NCI-H526 treated with DMSO at 0.1 percent for 48 hours (cell line): ENCODE data around the gene DNAJC30.

Source experiments
- DNase-seq: peaks from one replicate; lab custom pipeline; 2025; lab: John Stamatoyannopoulos, UW

DNAJC30 gene

GRCh38 chr7:73707045-73707631 is 23.9 kb upstream of the DNAJC30 start:
- DNase-seq, result no peak

GRCh38 chr7:73706126-73707044 is 23.1 kb upstream of the DNAJC30 start:
- DNase-seq, result no peak

- DNase-seq, result no peak
Observed at GRCh38 chr7:73705551-73705920, 22.3 kb upstream of the DNAJC30 start.

- DNase-seq, result no peak
Observed at GRCh38 chr7:73704640-73705550, 21.6 kb upstream of the DNAJC30 start.

GRCh38 chr7:73703757-73704639 is 20.7 kb upstream of the DNAJC30 start:
- peak; percentile 24 for DNase-seq

- DNase-seq, result no peak
Observed at GRCh38 chr7:73703225-73703624, 20.0 kb upstream of the DNAJC30 start.

GRCh38 chr7:73702665-73703064 is 19.4 kb upstream of the DNAJC30 start:
- DNase-seq, result no peak

- no peak for DNase-seq
Observed at GRCh38 chr7:73702226-73702625, 19.0 kb upstream of the DNAJC30 start.

- DNase-seq, result no peak
Observed at GRCh38 chr7:73701357-73701995, 18.2 kb upstream of the DNAJC30 start.

GRCh38 chr7:73700581-73701134 is 17.4 kb upstream of the DNAJC30 start:
- DNase-seq, result no peak

GRCh38 chr7:73700069-73700423 is 16.8 kb upstream of the DNAJC30 start:
- DNase-seq, result no peak

GRCh38 chr7:73699370-73700068 is 16.3 kb upstream of the DNAJC30 start:
- DNase-seq, result no peak

- no peak for DNase-seq
Observed at GRCh38 chr7:73698410-73698809, 15.2 kb upstream of the DNAJC30 start.

GRCh38 chr7:73696372-73696771 is 13.1 kb upstream of the DNAJC30 start:
- DNase-seq, result no peak

GRCh38 chr7:73690646-73691045 is 7.4 kb upstream of the DNAJC30 start:
- DNase-seq, result no peak

- DNase-seq, result no peak
Observed at GRCh38 chr7:73688288-73688687, 5.0 kb upstream of the DNAJC30 start.

- no peak for DNase-seq
Observed at GRCh38 chr7:73685311-73685710, 2.1 kb upstream of the DNAJC30 start.

- no peak for DNase-seq
Observed at GRCh38 chr7:73683788-73684693, 788 bp upstream of the DNAJC30 start.

GRCh38 chr7:73682745-73683055 is 553 bp downstream of the DNAJC30 start:
- DNase-seq, result no peak
